IMR-90 (cell line): ENCODE measurements around the gene PIP5K1B. TPM values are rescaled to one million over a fixed set of nuclear protein-coding genes. Genes with fewer than 3 reads are reported as not detected.

ENCODE experiments used
- ATAC-seq: fragments of 200-7000 bp; cut with Tn5 transposase; 2 replicates; pipeline ENCODE4 v1.9.1; 2020; ENCODE audit warnings: low read depth, mild to moderate bottlenecking, moderate library complexity
- BruUV-seq: library from RNA; stranded (reverse); fragments of 400-500 nt; replicated peaks from 2 replicates; lab custom pipeline; 2021; lab: Mats Ljungman, UMichigan
- CTCF ChIA-PET: fragments of 300-600 bp; formaldehyde crosslinking; extraction: SDS; loops from one replicate; lab custom pipeline; 2021; ENCODE audit warnings: antibody characterized with exemption; lab: Yijun Ruan, JAX
- POLR2A ChIA-PET: fragments of 300-600 bp; sonication (Branson Sonifier 250); formaldehyde crosslinking; loops from one replicate; lab custom pipeline; 2022; ENCODE audit warnings: antibody characterized with exemption; ENCODE audit not compliant: unreplicated experiment; lab: Charles Lee
- DNase-seq: peaks from one replicate; pipeline ENCODE4 v3.0.0; 2013
- H2AFZ ChIP-seq: replicated peaks from 2 replicates; pipeline ENCODE3; 2013; ENCODE audit warnings: low read length, mild to moderate bottlenecking; ENCODE audit not compliant: poor library complexity
- H2AK5ac ChIP-seq: 2 replicates; pipeline ENCODE4 v1.6.1; 2013; ENCODE audit warnings: low read depth, low read length, inconsistent platforms
- H2AK9ac ChIP-seq: replicated peaks from 2 replicates; pipeline ENCODE3; 2013; ENCODE audit warnings: mild to moderate bottlenecking, low read depth, low read length, moderate library complexity; ENCODE audit not compliant: poor library complexity
- H2BK120ac ChIP-seq: 2 replicates; pipeline ENCODE4 v1.6.1; 2013; ENCODE audit warnings: low read depth, low read length, inconsistent platforms
- H2BK15ac ChIP-seq: 3 replicates; pipeline ENCODE4 v1.6.1; 2013; ENCODE audit warnings: low read depth, low read length, inconsistent platforms
- H2BK20ac ChIP-seq: 2 replicates; pipeline ENCODE4 v1.6.1; 2013; ENCODE audit warnings: low read depth, mild to moderate bottlenecking, inconsistent platforms, low read length, moderate library complexity
- H2BK5ac ChIP-seq: 2 replicates; pipeline ENCODE4 v1.6.1; 2013; ENCODE audit warnings: mild to moderate bottlenecking, low read depth, low read length, inconsistent platforms; ENCODE audit not compliant: poor library complexity, severe bottlenecking
- H3K14ac ChIP-seq: replicated peaks from 2 replicates; pipeline ENCODE4 v1.6.1; 2013; ENCODE audit warnings: low read depth, low read length, inconsistent platforms
- H3K18ac ChIP-seq: 2 replicates; pipeline ENCODE4 v1.6.1; 2013; ENCODE audit warnings: low read depth, low read length, control low read depth
- H3K23ac ChIP-seq: 2 replicates; pipeline ENCODE4 v1.6.1; 2013; ENCODE audit warnings: low read depth, low read length, inconsistent platforms
- H3K27ac ChIP-seq: 2 replicates; pipeline ENCODE4 v1.5.1; 2013; ENCODE audit warnings: mild to moderate bottlenecking, control low read depth, low read length; ENCODE audit not compliant: insufficient read depth
- H3K27me3 ChIP-seq: 2 replicates; pipeline ENCODE4 v1.6.1; 2013; ENCODE audit warnings: low read length; ENCODE audit not compliant: control insufficient read depth, insufficient read depth
- H3K36me3 ChIP-seq: 2 replicates; pipeline ENCODE4 v1.6.1; 2013; ENCODE audit warnings: low read length, mixed read lengths; ENCODE audit not compliant: control insufficient read depth, insufficient read depth
- H3K4ac ChIP-seq: 2 replicates; pipeline ENCODE4 v1.6.1; 2013; ENCODE audit warnings: low read depth, low read length, inconsistent platforms
- H3K4me1 ChIP-seq: 2 replicates; pipeline ENCODE4 v1.6.1; 2013; ENCODE audit warnings: low read length, mixed read lengths; ENCODE audit not compliant: control insufficient read depth, insufficient read depth
- H3K4me2 ChIP-seq: 2 replicates; pipeline ENCODE4 v1.6.1; 2013; ENCODE audit warnings: low read depth, mild to moderate bottlenecking, control low read depth, low read length, moderate library complexity
- H3K4me3 ChIP-seq: 2 replicates; pipeline ENCODE4 v1.5.1; 2013; ENCODE audit warnings: low read depth, mild to moderate bottlenecking, control low read depth, low read length, moderate library complexity; ENCODE audit not compliant: insufficient read depth
- H3K56ac ChIP-seq: 2 replicates; pipeline ENCODE4 v1.6.1; 2013; ENCODE audit warnings: low read length, inconsistent platforms; ENCODE audit not compliant: insufficient read depth; ENCODE audit errors: extremely low read depth
- H3K79me1 ChIP-seq, 2 experiments: 2 replicates each; pipeline ENCODE4 v1.6.1; 2013; ENCODE audit warnings: low read length in 2 of 2, inconsistent platforms in 1 of 2, low read depth in 1 of 2
- H3K9ac ChIP-seq: 2 replicates; pipeline ENCODE4 v1.6.1; 2013; ENCODE audit warnings: low read depth, low read length, control low read depth
- H3K9me1 ChIP-seq: 2 replicates; pipeline ENCODE4 v1.6.1; 2013; ENCODE audit warnings: low read length, inconsistent platforms; ENCODE audit not compliant: insufficient read depth
- H3K9me3 ChIP-seq: 2 replicates; pipeline ENCODE4 v1.6.1; 2013; ENCODE audit warnings: low read length; ENCODE audit not compliant: control insufficient read depth, insufficient read depth
- H4K20me1 ChIP-seq: 2 replicates; pipeline ENCODE4 v1.6.1; 2013; ENCODE audit warnings: low read length, inconsistent platforms; ENCODE audit not compliant: insufficient read depth
- H4K5ac ChIP-seq: 2 replicates; pipeline ENCODE4 v1.6.1; 2013; ENCODE audit warnings: mild to moderate bottlenecking, low read depth, low read length, control low read depth
- H4K8ac ChIP-seq, 2 experiments: 2 replicates each; pipeline ENCODE4 v1.6.1; 2013; ENCODE audit warnings: low read depth in 2 of 2, low read length in 2 of 2, control low read depth in 1 of 2, inconsistent platforms in 1 of 2
- H4K91ac ChIP-seq: 2 replicates; pipeline ENCODE4 v1.6.1; 2013; ENCODE audit warnings: low read depth, low read length, inconsistent platforms; ENCODE audit not compliant: insufficient read depth
- MAFK ChIP-seq: IDR thresholded peaks from 2 replicates; pipeline ENCODE4 v1.6.1; 2012; ENCODE audit warnings: low read depth, low read length, improper control_type of control experiment
- MXI1 ChIP-seq: IDR thresholded peaks from 2 replicates; pipeline ENCODE4 v1.6.1; 2012; ENCODE audit warnings: low read depth, mild to moderate bottlenecking, low read length, moderate library complexity, borderline replicate concordance
- NFE2L2 ChIP-seq: fragments of 150-350 bp; IDR thresholded peaks from 2 replicates; pipeline ENCODE4 v1.6.1; 2016; ENCODE audit warnings: low read depth, mild to moderate bottlenecking, low read length
- POLR2A ChIP-seq: IDR thresholded peaks from 2 replicates; pipeline ENCODE4 v1.6.1; 2012; ENCODE audit warnings: mild to moderate bottlenecking, low read depth, low read length
- RCOR1 ChIP-seq: IDR thresholded peaks from 2 replicates; pipeline ENCODE4 v1.6.1; 2012; ENCODE audit warnings: mild to moderate bottlenecking, low read length, improper control_type of control experiment; ENCODE audit not compliant: insufficient replicate concordance
- WGBS, 2 experiments: methylation state at CpG; one replicate each; pipeline versions ENCODE4 v1.1.5 to v1.1.7; 2013; ENCODE audit warnings: missing lambda C conversion rate in 2 of 2; ENCODE audit not compliant: insufficient read length in 1 of 2; ENCODE audit errors: extremely low coverage in 2 of 2; 5-methylcytosine and 5-hydroxymethylcytosine counted together
- dilution Hi-C: fragments of 300-500 bp; cut with HindIII; formaldehyde crosslinking; loops from one replicate; pipeline ENCODE4 v1.14.3; 2018; ENCODE audit warnings: low sequenced_read_pairs; ENCODE audit not compliant: unreplicated experiment
- in situ Hi-C: fragments of 300-500 bp; cut with MboI; formaldehyde crosslinking; loops from 3 replicates; pipeline ENCODE4 v1.14.3; 2019; ENCODE audit warnings: low sequenced_read_pairs, inconsistent platforms, mixed read lengths
- intact Hi-C: fragments of 100-400 bp; cut with micrococcal nuclease; formaldehyde crosslinking; loops from 2 replicates; pipeline ENCODE4 v1.10.0; 2022
- polyA plus RNA-seq, 3 experiments: library from polyadenylated mRNA; depleted of rRNA; stranded (reverse); fragments of >200 nt; gene quantifications; 2 replicates each; pipeline ENCODE4 v1.2.3, GENCODE V29; 2012; ENCODE audit warnings: low replicate concordance in 1 of 3
- total RNA-seq: library from RNA; depleted of rRNA; stranded (reverse); fragments of >200 nt; gene quantifications from 2 replicates; pipeline ENCODE4 v1.2.3, GENCODE V29; 2012
- TF ChIP-seq, protein P1 (sequence below): fragments of 150-350 bp; IDR thresholded peaks from 2 replicates; pipeline ENCODE4 v1.6.1; 2016; ENCODE audit warnings: low read depth, mild to moderate bottlenecking, low read length, moderate library complexity, borderline replicate concordance

The PIP5K1B gene
- total and polyA plus RNA-seq, 2 of the 4 experiments (the other 2 are of a cell fraction) = not detected

DNA sequence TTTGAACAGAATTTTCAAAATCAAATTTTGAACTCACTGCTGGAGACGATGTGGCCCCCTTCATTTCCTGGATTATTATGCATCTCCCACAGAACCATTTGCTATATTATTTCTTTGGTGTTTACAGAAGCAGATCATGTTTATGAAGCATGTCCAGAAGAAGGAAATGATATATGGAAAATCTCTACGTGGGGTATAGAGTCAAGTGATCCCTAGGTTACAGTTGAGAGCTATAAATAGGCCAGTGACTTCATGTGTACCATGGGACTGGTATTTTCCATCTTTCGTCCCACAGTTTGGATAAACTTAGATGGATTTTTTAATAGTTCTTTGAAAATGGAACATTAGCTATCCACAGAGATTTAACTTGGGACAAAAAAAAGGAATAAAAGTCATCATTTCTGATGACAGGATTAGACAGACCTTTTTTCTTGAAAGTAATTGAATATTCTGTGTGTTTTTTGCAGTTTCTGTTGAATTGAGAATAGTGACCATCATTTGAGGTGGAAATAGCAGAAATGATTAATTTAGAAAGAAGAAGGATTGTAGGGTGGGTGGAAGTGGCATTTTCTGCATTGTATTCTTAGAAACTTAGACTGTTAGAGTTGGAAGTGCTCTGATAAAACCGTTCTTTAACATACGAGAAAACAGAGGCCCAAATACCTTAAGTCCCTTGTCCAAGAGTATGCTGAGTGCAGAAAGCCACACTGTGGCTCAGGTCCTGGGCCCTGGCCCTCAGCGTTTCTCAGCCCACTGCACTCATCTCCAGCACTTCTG, 136.4 kb downstream of the PIP5K1B start (continued):
- no peak for TF ChIP-seq RCOR1

DNA sequence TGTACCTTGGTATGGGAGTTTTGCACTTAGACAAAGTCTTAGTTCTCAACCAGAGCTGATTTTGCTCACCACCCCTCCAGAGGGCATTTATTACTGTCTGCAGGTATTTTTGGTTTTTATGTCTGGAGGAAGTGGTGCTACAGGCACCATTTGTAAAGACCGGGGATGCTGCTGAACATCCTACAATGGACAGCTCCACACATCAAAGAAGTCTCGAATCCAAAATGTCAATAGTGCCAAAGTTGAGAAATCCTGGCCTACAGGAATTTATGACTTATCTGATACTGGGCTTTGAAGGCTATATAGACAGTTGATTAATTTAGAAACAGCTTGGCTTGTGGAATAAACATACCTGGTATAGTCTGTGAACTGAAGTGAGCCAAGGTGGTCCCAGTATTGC, 137.5 kb downstream of the PIP5K1B start:
- H3K9ac ChIP-seq = no peak overlapping the region
- no peak overlapping the region for H2BK15ac ChIP-seq
- no peak overlapping the region for H3K27ac ChIP-seq
- H4K5ac ChIP-seq = no peak overlapping the region
- no TSS peak for BruUV-seq
- no peaks in the 10 kb centered on the region for H3K4me1 ChIP-seq
- DNase-seq (no peak), ATAC-seq (no peak)
- no peak overlapping the region for H2BK20ac ChIP-seq
- H4K8ac ChIP-seq = no peak overlapping the region
- dilution Hi-C loops = no loop called here
- H3K4ac ChIP-seq = no peak overlapping the region
- H3K79me1 ChIP-seq = no peaks in the 10 kb centered on the region
- H3K9me1 ChIP-seq = no peaks in the 10 kb centered on the region
- no peak overlapping the region for H2AK9ac ChIP-seq
- H2BK5ac ChIP-seq = no peak overlapping the region
- no peak overlapping the region for H3K18ac ChIP-seq
- H3K4me2 ChIP-seq = no peak overlapping the region
- H3K14ac ChIP-seq = no peak overlapping the region
- TF ChIP-seq MAFK = no peak
- TF ChIP-seq POLR2A = no peak
- TF ChIP-seq MXI1 = no peak
- TF ChIP-seq, protein P1, sequence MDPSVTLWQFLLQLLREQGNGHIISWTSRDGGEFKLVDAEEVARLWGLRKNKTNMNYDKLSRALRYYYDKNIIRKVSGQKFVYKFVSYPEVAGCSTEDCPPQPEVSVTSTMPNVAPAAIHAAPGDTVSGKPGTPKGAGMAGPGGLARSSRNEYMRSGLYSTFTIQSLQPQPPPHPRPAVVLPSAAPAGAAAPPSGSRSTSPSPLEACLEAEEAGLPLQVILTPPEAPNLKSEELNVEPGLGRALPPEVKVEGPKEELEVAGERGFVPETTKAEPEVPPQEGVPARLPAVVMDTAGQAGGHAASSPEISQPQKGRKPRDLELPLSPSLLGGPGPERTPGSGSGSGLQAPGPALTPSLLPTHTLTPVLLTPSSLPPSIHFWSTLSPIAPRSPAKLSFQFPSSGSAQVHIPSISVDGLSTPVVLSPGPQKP = no peak
- TF ChIP-seq NFE2L2 = no peak
- intact Hi-C loops = no loop called here
- no peak overlapping the region for H3K4me3 ChIP-seq
- ChIA-PET CTCF (no interaction called here), POLR2A (no interaction called here)
- no peak overlapping the region for H2AK5ac ChIP-seq
- no peaks in the 10 kb centered on the region for H4K20me1 ChIP-seq
- no peak overlapping the region for H3K23ac ChIP-seq
- H3K56ac ChIP-seq = no peak overlapping the region
- H4K91ac ChIP-seq = no peak overlapping the region
- no peak overlapping the region for H2AFZ ChIP-seq
- H2BK120ac ChIP-seq = no peak overlapping the region
- H3K9me3 ChIP-seq = no peaks in the 10 kb centered on the region
- no peaks in the 10 kb centered on the region for H3K27me3 ChIP-seq
- in situ Hi-C loops = no loop called here
- H3K36me3 ChIP-seq = no peaks in the 10 kb centered on the region
- no CpG with 5 or more reads among the region's 2 CpGs for WGBS, 2 experiments
